HepG2 (cell line): ENCODE results near the gene MTCL1. TPM values are rescaled to one million over a fixed set of nuclear protein-coding genes. Genes with fewer than 3 reads are reported as not detected.

ENCODE experiments used
- CENPT ChIP-seq: sonication (generic); formaldehyde crosslinking; IDR thresholded peaks from 2 replicates; pipeline ENCODE4 v1.8.0; 2022; ENCODE audit warnings: low read depth, mild to moderate bottlenecking, moderate library complexity, missing genetic modification reagents
- KDM2A ChIP-seq: sonication (generic); formaldehyde crosslinking; IDR thresholded peaks from 2 replicates; pipeline ENCODE4 v1.4.0; 2020; ENCODE audit warnings: low read depth, missing genetic modification reagents, borderline replicate concordance
- MAFF ChIP-seq: IDR thresholded peaks from 2 replicates; pipeline ENCODE4 v1.6.1; 2011; ENCODE audit warnings: low read depth, low read length, improper control_type of control experiment
- RFXANK ChIP-seq: IDR thresholded peaks from 2 replicates; pipeline ENCODE4 v1.6.1; 2016
- SUZ12 ChIP-seq: fragments of 150-350 bp; IDR thresholded peaks from 2 replicates; pipeline ENCODE4 v1.6.1; 2014; ENCODE audit warnings: low read depth, low read length
- SYNCRIP ChIP-seq: fragments of 200-400 bp; formaldehyde crosslinking; IDR thresholded peaks from 2 replicates; pipeline ENCODE4 v1.6.1; 2018; ENCODE audit warnings: mild to moderate bottlenecking, low read depth, low read length; ENCODE audit not compliant: insufficient read depth
- TBL1XR1 ChIP-seq: fragments of 150-350 bp; IDR thresholded peaks from 2 replicates; pipeline ENCODE4 v1.6.1; 2014; ENCODE audit warnings: borderline replicate concordance, low read length; ENCODE audit not compliant: partially characterized antibody
- ZBTB8A ChIP-seq: sonication (generic); formaldehyde crosslinking; IDR thresholded peaks from 2 replicates; pipeline ENCODE4 v1.4.0; 2020; ENCODE audit warnings: mild to moderate bottlenecking, low read depth, missing genetic modification reagents, borderline replicate concordance
- ZFP90 ChIP-seq: sonication (generic); formaldehyde crosslinking; IDR thresholded peaks from 2 replicates; pipeline ENCODE4 v1.8.0; 2022; ENCODE audit warnings: missing genetic modification reagents, mild to moderate bottlenecking, inconsistent platforms, borderline replicate concordance
- ZNF484 ChIP-seq: sonication (generic); formaldehyde crosslinking; IDR thresholded peaks from 2 replicates; pipeline ENCODE4 v1.5.1; 2020; ENCODE audit warnings: mild to moderate bottlenecking, low read depth, missing genetic modification reagents, borderline replicate concordance
- ZNF572 ChIP-seq: sonication (generic); formaldehyde crosslinking; IDR thresholded peaks from 2 replicates; pipeline ENCODE4 v1.5.1; 2020; ENCODE audit warnings: mild to moderate bottlenecking, missing genetic modification reagents
- ZZZ3 ChIP-seq: sonication (generic); formaldehyde crosslinking; IDR thresholded peaks from 2 replicates; pipeline ENCODE4 v1.4.0; 2020; ENCODE audit warnings: missing genetic modification reagents, mild to moderate bottlenecking, borderline replicate concordance
- polyA plus RNA-seq, 8 experiments: library from polyadenylated mRNA; depleted of rRNA in 3 of 8; stranded (reverse) in 7 of 8; unstranded in 1 of 8; fragments of >200 nt; fragmentation: Illumina TruSeq in 4 of 8; extraction: Trizol in 4 of 8; gene quantifications; 2 replicates each; pipeline versions ENCODE4 v1.2.1 to v1.2.3, GENCODE V29; 2011 to 2016; ENCODE audit warnings: low read depth in 4 of 8, missing spikeins in 1 of 8, mixed read lengths in 1 of 8; ENCODE audit not compliant: insufficient read depth in 1 of 8
- total RNA-seq, 5 experiments: library from RNA; depleted of rRNA; stranded (reverse); fragments of >200 nt; fragmentation: Illumina TruSeq; extraction: Trizol; gene quantifications; 2 replicates each; pipeline ENCODE4 v1.2.3, GENCODE V29; 2016; ENCODE audit warnings: low read depth in 1 of 5
- TF ChIP-seq, protein P1 (sequence below): sonication (generic); formaldehyde crosslinking; IDR thresholded peaks from 2 replicates; pipeline ENCODE4 v1.9.0; 2021; ENCODE audit warnings: missing genetic modification reagents, mild to moderate bottlenecking, borderline replicate concordance
- TF ChIP-seq, protein P2 (sequence below): sonication (generic); formaldehyde crosslinking; IDR thresholded peaks from 2 replicates; pipeline ENCODE4 v1.4.0; 2020; ENCODE audit warnings: mild to moderate bottlenecking, missing genetic modification reagents
- TF ChIP-seq, protein P3 (sequence below): IDR thresholded peaks from 2 replicates; pipeline ENCODE4 v1.6.1; 2012; ENCODE audit warnings: low read length, improper control_type of control experiment
- TF ChIP-seq, protein P4 (sequence below): sonication (generic); formaldehyde crosslinking; conservative IDR thresholded peaks from 2 replicates; pipeline ENCODE4 v1.4.0; 2020; ENCODE audit warnings: mild to moderate bottlenecking, missing genetic modification reagents, moderate library complexity

Gene MTCL1
- total and polyA plus RNA-seq, 2 of the 13 experiments (the other 11 are each of a cell fraction or from before 2014, with no cell fraction given) = 3.1 to 3.2 TPM

DNA sequence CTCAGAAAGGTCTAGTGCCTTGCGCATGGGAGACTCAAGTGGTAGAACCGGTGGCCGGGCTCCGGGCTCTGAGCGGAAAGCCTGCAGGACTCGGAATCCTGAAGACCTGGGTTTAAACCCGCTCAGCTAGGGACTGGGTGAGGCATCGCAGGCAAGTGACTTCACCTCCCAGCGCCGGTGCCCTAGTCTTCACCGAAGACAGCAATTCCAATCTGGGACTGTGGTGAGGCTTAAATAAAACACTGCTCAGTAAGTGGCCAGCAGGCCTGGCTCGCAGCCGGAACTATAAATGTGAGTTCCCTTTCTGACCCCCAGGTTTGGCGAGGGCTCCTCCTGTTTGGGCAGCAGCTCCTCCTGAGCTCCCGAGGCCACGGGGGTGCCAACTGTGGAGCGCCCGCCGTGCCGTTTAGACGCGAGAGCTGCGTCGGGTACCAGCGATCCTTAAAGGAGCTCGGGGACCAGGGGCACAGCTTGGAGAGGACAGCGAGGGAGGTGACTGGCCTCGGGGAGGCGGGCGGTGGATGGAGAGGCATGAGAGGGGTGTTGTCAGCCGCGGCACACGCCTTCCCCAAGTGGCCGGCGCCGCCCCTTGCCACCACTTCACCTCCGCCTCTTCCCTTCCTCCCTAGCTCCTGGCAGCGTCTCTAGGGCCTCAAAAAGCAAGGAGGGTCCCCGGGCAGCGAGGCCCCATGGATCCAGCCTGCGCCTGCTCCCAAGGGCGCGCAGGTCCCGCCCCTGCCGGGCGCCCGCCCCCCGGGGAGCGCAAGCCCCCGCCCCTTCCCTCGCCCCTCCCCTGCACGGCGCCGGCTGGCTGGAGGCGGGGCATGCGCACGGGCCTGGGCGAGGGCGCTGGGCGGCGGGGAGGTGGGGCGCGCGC, 757 bp upstream of the MTCL1 start (continued):
- TF ChIP-seq RFXANK (CRISPR knock-in tag) (no peak), CENPT (CRISPR knock-in tag) (no peak), SYNCRIP (no peak), TBL1XR1 (no peak), ZBTB8A (CRISPR knock-in tag) (no peak), ZNF572 (CRISPR knock-in tag) (no peak), SUZ12 (no peak), MAFF (no peak), ZFP90 (no peak), ZZZ3 (no peak), ZNF484 (no peak), KDM2A (CRISPR knock-in tag) (0 out of 2 replicates have a peak, but pooled peaks have one; percentile 62)
- TF ChIP-seq, protein P1, sequence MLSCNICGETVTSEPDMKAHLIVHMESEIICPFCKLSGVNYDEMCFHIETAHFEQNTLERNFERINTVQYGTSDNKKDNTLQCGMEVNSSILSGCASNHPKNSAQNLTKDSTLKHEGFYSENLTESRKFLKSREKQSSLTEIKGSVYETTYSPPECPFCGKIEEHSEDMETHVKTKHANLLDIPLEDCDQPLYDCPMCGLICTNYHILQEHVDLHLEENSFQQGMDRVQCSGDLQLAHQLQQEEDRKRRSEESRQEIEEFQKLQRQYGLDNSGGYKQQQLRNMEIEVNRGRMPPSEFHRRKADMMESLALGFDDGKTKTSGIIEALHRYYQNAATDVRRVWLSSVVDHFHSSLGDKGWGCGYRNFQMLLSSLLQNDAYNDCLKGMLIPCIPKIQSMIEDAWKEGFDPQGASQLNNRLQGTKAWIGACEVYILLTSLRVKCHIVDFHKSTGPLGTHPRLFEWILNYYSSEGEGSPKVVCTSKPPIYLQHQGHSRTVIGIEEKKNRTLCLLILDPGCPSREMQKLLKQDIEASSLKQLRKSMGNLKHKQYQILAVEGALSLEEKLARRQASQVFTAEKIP (CRISPR knock-in tag) = no peak
- TF ChIP-seq, protein P2, sequence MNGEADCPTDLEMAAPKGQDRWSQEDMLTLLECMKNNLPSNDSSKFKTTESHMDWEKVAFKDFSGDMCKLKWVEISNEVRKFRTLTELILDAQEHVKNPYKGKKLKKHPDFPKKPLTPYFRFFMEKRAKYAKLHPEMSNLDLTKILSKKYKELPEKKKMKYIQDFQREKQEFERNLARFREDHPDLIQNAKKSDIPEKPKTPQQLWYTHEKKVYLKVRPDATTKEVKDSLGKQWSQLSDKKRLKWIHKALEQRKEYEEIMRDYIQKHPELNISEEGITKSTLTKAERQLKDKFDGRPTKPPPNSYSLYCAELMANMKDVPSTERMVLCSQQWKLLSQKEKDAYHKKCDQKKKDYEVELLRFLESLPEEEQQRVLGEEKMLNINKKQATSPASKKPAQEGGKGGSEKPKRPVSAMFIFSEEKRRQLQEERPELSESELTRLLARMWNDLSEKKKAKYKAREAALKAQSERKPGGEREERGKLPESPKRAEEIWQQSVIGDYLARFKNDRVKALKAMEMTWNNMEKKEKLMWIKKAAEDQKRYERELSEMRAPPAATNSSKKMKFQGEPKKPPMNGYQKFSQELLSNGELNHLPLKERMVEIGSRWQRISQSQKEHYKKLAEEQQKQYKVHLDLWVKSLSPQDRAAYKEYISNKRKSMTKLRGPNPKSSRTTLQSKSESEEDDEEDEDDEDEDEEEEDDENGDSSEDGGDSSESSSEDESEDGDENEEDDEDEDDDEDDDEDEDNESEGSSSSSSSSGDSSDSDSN (CRISPR knock-in tag) = peak; percentile 55; the same call in 1 of the 2 replicates
- TF ChIP-seq, protein P3, sequence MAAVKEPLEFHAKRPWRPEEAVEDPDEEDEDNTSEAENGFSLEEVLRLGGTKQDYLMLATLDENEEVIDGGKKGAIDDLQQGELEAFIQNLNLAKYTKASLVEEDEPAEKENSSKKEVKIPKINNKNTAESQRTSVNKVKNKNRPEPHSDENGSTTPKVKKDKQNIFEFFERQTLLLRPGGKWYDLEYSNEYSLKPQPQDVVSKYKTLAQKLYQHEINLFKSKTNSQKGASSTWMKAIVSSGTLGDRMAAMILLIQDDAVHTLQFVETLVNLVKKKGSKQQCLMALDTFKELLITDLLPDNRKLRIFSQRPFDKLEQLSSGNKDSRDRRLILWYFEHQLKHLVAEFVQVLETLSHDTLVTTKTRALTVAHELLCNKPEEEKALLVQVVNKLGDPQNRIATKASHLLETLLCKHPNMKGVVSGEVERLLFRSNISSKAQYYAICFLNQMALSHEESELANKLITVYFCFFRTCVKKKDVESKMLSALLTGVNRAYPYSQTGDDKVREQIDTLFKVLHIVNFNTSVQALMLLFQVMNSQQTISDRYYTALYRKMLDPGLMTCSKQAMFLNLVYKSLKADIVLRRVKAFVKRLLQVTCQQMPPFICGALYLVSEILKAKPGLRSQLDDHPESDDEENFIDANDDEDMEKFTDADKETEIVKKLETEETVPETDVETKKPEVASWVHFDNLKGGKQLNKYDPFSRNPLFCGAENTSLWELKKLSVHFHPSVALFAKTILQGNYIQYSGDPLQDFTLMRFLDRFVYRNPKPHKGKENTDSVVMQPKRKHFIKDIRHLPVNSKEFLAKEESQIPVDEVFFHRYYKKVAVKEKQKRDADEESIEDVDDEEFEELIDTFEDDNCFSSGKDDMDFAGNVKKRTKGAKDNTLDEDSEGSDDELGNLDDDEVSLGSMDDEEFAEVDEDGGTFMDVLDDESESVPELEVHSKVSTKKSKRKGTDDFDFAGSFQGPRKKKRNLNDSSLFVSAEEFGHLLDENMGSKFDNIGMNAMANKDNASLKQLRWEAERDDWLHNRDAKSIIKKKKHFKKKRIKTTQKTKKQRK = no peak
- TF ChIP-seq, protein P4, sequence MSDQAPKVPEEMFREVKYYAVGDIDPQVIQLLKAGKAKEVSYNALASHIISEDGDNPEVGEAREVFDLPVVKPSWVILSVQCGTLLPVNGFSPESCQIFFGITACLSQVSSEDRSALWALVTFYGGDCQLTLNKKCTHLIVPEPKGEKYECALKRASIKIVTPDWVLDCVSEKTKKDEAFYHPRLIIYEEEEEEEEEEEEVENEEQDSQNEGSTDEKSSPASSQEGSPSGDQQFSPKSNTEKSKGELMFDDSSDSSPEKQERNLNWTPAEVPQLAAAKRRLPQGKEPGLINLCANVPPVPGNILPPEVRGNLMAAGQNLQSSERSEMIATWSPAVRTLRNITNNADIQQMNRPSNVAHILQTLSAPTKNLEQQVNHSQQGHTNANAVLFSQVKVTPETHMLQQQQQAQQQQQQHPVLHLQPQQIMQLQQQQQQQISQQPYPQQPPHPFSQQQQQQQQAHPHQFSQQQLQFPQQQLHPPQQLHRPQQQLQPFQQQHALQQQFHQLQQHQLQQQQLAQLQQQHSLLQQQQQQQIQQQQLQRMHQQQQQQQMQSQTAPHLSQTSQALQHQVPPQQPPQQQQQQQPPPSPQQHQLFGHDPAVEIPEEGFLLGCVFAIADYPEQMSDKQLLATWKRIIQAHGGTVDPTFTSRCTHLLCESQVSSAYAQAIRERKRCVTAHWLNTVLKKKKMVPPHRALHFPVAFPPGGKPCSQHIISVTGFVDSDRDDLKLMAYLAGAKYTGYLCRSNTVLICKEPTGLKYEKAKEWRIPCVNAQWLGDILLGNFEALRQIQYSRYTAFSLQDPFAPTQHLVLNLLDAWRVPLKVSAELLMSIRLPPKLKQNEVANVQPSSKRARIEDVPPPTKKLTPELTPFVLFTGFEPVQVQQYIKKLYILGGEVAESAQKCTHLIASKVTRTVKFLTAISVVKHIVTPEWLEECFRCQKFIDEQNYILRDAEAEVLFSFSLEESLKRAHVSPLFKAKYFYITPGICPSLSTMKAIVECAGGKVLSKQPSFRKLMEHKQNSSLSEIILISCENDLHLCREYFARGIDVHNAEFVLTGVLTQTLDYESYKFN = no peak
